CD8-positive, alpha-beta memory T cell (primary cell): ENCODE results near the gene ARL4D. TPM values are rescaled to one million over a fixed set of nuclear protein-coding genes. Genes with fewer than 3 reads are reported as not detected.

ENCODE experiments used
- CTCF ChIA-PET: fragments of 350-600 bp; sonication (Branson Sonifier 250); formaldehyde crosslinking; loops from one replicate; lab custom pipeline; 2021; ENCODE audit warnings: antibody characterized with exemption; lab: Charles Lee
- POLR2A ChIA-PET: fragments of 350-600 bp; sonication (Branson Sonifier 250); formaldehyde crosslinking; loops from one replicate; lab custom pipeline; 2021; ENCODE audit warnings: antibody characterized with exemption; lab: Charles Lee
- DNase-seq, 5 donors: peaks; one replicate each; pipeline versions ENCODE4 v3.0.0 to v3.0.0-alpha.2; 2020 to 2022; ENCODE audit warnings: mixed read lengths in 1 of 5
- H3K27ac ChIP-seq: one replicate; pipeline ENCODE4 v1.7.0; 2013; ENCODE audit warnings: low read depth, mild to moderate bottlenecking, low read length, moderate library complexity
- H3K27me3 ChIP-seq: 2 replicates; pipeline ENCODE4 v1.7.0; 2013; ENCODE audit warnings: low read length, mild to moderate bottlenecking; ENCODE audit not compliant: insufficient read depth, poor library complexity, severe bottlenecking
- H3K36me3 ChIP-seq: 2 replicates; pipeline ENCODE4 v1.7.0; 2013; ENCODE audit warnings: mild to moderate bottlenecking, low read length, moderate library complexity; ENCODE audit not compliant: insufficient read depth
- H3K4me1 ChIP-seq: 2 replicates; pipeline ENCODE4 v1.7.0; 2013; ENCODE audit warnings: mild to moderate bottlenecking, low read length, moderate library complexity; ENCODE audit not compliant: insufficient read depth
- H3K4me3 ChIP-seq: 2 replicates; pipeline ENCODE4 v1.7.0; 2013; ENCODE audit warnings: mild to moderate bottlenecking, low read length
- H3K9me3 ChIP-seq: 2 replicates; pipeline ENCODE4 v1.7.0; 2013; ENCODE audit warnings: mild to moderate bottlenecking, low read length
- H3K27ac Mint-ChIP-seq, 8 donors: one replicate each; pipeline ENCODE4 v1.8.0; 2020 to 2021; ENCODE audit warnings: mixed read lengths in 8 of 8, mild to moderate bottlenecking in 6 of 8, inconsistent platforms in 3 of 8, moderate library complexity in 3 of 8
- H3K27me3 Mint-ChIP-seq, 2 donors: one replicate each; pipeline ENCODE4 v1.8.0; 2020 to 2021; ENCODE audit warnings: mixed read lengths in 2 of 2, mild to moderate bottlenecking in 1 of 2, moderate library complexity in 1 of 2
- H3K36me3 Mint-ChIP-seq, 3 donors: one replicate each; pipeline ENCODE4 v1.8.0; 2020 to 2021; ENCODE audit warnings: mixed read lengths in 3 of 3, inconsistent platforms in 1 of 3, mild to moderate bottlenecking in 1 of 3
- H3K4me1 Mint-ChIP-seq, 3 donors: one replicate each; pipeline ENCODE4 v1.8.0; 2020 to 2021; ENCODE audit warnings: mixed read lengths in 3 of 3, inconsistent platforms in 1 of 3, mild to moderate bottlenecking in 1 of 3
- H3K4me3 Mint-ChIP-seq, 7 donors: one replicate each; pipeline ENCODE4 v1.8.0; 2020 to 2021; ENCODE audit warnings: mixed read lengths in 7 of 7, mild to moderate bottlenecking in 6 of 7, moderate library complexity in 4 of 7, inconsistent platforms in 2 of 7
- H3K9me3 Mint-ChIP-seq, 5 donors: one replicate each; pipeline ENCODE4 v1.8.0; 2020 to 2022; ENCODE audit warnings: mixed read lengths in 5 of 5, mild to moderate bottlenecking in 3 of 5, moderate library complexity in 2 of 5, inconsistent platforms in 1 of 5
- polyA plus RNA-seq: library from polyadenylated mRNA; unstranded; fragments of 300-500 nt; fragmentation: Illumina TruSeq; gene quantifications from one replicate; pipeline ENCODE4 v1.2.3, GENCODE V29; 2021
- total RNA-seq, 2 experiments: library from RNA; stranded (reverse); gene quantifications; one replicate each; pipeline ENCODE4 v1.2.3, GENCODE V29; 2021

Gene ARL4D
- total and polyA plus RNA-seq, 3 experiments from 2014 or later: 1.9 to 2.3 (median 1.9) TPM

- ChIA-PET POLR2A (no interaction called here), CTCF (no interaction called here)
- Mint-ChIP-seq H3K36me3 (peaks cover 3 to 9% (median 4%) of the 10 kb centered on the region in 3 donors), H3K4me3 (no peak overlapping the region), H3K9me3 (peaks cover 0 to 10% (median 7%) of the 10 kb centered on the region in 5 donors), H3K4me1 (peaks cover 5 to 9% (median 9%) of the 10 kb centered on the region in 3 donors), H3K27me3 (no peaks in the 10 kb centered on the region), H3K27ac (no peak overlapping the region)
- H3K4me1 ChIP-seq: no peaks in the 10 kb centered on the region
- no peaks in the 10 kb centered on the region for H3K36me3 ChIP-seq
- H3K27me3 ChIP-seq: no peaks in the 10 kb centered on the region
- no peak for DNase-seq
- no peak overlapping the region for H3K27ac ChIP-seq
- H3K4me3 ChIP-seq: no peak overlapping the region
- peaks cover 6% of the 10 kb centered on the region for H3K9me3 ChIP-seq
Measured at GRCh38 chr17:43381204-43381603, 17.6 kb upstream of the ARL4D start.

GRCh38 chr17:43381621-43382020 lies 17.2 kb upstream of the ARL4D start:
- ChIA-PET CTCF (no interaction called here), POLR2A (no interaction called here)
- Histone ChIP-seq H3K27me3 (no peaks in the 10 kb centered on the region), H3K4me1 (no peaks in the 10 kb centered on the region), H3K9me3 (peaks cover 6% of the 10 kb centered on the region), H3K36me3 (no peaks in the 10 kb centered on the region), H3K4me3 (no peak overlapping the region), H3K27ac (no peak overlapping the region)
- peaks cover 3 to 9% (median 4%) of the 10 kb centered on the region in 3 donors for H3K36me3 Mint-ChIP-seq
- no peak overlapping the region for H3K27ac Mint-ChIP-seq
- DNase-seq: no peak
- no peaks in the 10 kb centered on the region for H3K27me3 Mint-ChIP-seq
- H3K9me3 Mint-ChIP-seq: peaks cover 0 to 10% (median 7%) of the 10 kb centered on the region in 5 donors
- no peak overlapping the region for H3K4me3 Mint-ChIP-seq
- H3K4me1 Mint-ChIP-seq: peaks cover 5 to 11% (median 10%) of the 10 kb centered on the region in 3 donors

DNA sequence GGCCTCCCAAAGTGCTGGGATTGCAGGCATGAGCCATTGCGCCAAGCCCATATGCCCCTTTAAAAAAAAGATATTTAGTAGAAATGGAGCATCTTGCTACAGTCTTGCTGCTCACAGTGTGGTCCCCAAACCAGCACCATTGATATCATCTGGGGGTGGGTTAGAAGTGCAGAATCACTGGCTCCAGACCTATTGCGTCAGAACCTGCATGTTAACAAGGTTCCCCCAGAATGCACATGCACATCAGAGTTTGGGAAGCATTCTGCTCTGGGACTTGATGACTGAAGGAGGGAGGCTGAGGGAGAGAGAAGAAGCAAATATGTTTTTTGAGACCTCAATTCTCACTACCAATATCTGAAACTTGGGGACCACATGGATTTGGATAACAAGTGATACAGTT lies 16.0 kb upstream of the ARL4D start:
- Mint-ChIP-seq H3K4me3 (peak overlapping the region in 1 of 7 donors; percentile 11), H3K27ac (no peak overlapping the region), H3K27me3 (no peaks in the 10 kb centered on the region), H3K9me3 (peaks cover 0 to 10% (median 7%) of the 10 kb centered on the region in 5 donors), H3K36me3 (peaks cover 4 to 9% (median 4%) of the 10 kb centered on the region in 3 donors), H3K4me1 (peaks cover 14 to 19% (median 16%) of the 10 kb centered on the region in 3 donors)
- POLR2A ChIA-PET: no interaction called here
- no peak overlapping the region for H3K27ac ChIP-seq
- DNase-seq: no peak
- peaks cover 10% of the 10 kb centered on the region for H3K4me1 ChIP-seq
- no peaks in the 10 kb centered on the region for H3K27me3 ChIP-seq
- CTCF ChIA-PET: no interaction called here
- peaks cover 6% of the 10 kb centered on the region for H3K9me3 ChIP-seq
- H3K4me3 ChIP-seq: no peak overlapping the region
- H3K36me3 ChIP-seq: no peaks in the 10 kb centered on the region

DNA sequence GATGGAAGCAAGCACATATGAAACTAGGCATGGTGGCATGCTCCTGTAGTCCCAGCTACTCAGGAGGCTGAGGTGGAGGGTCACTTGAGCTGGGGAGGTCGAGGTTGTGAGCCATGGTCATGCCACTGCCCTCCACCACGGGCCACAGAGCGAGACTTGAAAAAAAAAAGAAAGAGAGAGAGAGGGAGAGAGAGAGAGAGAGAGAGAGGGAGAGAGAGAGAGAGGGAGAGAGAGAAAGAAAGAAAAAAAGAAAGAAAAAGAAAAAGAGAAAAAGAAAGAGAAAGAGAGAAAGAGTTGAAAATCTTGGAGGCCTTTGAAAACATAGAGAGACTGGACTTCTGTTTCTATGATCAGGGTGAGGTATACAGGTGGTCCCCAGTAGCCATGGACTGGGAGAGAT lies 15.4 kb upstream of the ARL4D start:
- Mint-ChIP-seq H3K9me3 (peaks cover 0 to 10% (median 7%) of the 10 kb centered on the region in 5 donors), H3K27me3 (no peaks in the 10 kb centered on the region), H3K4me3 (peak overlapping the region in 1 of 7 donors; percentile 11), H3K36me3 (peaks cover 4 to 9% (median 6%) of the 10 kb centered on the region in 3 donors), H3K4me1 (peaks cover 17 to 23% (median 19%) of the 10 kb centered on the region in 3 donors), H3K27ac (peak overlapping the region in 1 of 8 donors; percentile 5)
- POLR2A ChIA-PET: interaction anchor here (2.5 kb wide), 1 partner anchor 23 kb away, joined by 7 read pairs; no protein-coding TSS in a partner anchor
- Histone ChIP-seq H3K4me1 (peaks cover 11% of the 10 kb centered on the region), H3K9me3 (peaks cover 6% of the 10 kb centered on the region), H3K27me3 (no peaks in the 10 kb centered on the region), H3K27ac (no peak overlapping the region), H3K4me3 (no peak overlapping the region), H3K36me3 (no peaks in the 10 kb centered on the region)
- CTCF ChIA-PET: no interaction called here
- DNase-seq: no peak

GRCh38 chr17:43383826-43384475 lies 14.8 kb upstream of the ARL4D start:
- Mint-ChIP-seq H3K27me3 (no peaks in the 10 kb centered on the region), H3K9me3 (peaks cover 0 to 10% (median 4%) of the 10 kb centered on the region in 5 donors), H3K27ac (peak overlapping the region in 2 of 8 donors; percentile 5 to 32), H3K36me3 (peaks cover 4 to 10% (median 9%) of the 10 kb centered on the region in 3 donors), H3K4me3 (peak overlapping the region in 1 of 7 donors; percentile 64), H3K4me1 (peaks cover 19 to 25% (median 19%) of the 10 kb centered on the region in 3 donors)
- H3K27ac ChIP-seq: no peak overlapping the region
- CTCF ChIA-PET: interaction anchor here (2.7 kb wide), 1 partner anchor 100 kb away, joined by 10 read pairs; the partner anchor contains the start of gene DHX8
- no peak for DNase-seq
- H3K36me3 ChIP-seq: no peaks in the 10 kb centered on the region
- no peaks in the 10 kb centered on the region for H3K27me3 ChIP-seq
- peaks cover 11% of the 10 kb centered on the region for H3K4me1 ChIP-seq
- POLR2A ChIA-PET: interaction anchor here (2.0 to 2.5 kb wide), 2 partner anchors 16 to 23 kb away, joined by 7 read pairs; no protein-coding TSS in a partner anchor
- H3K9me3 ChIP-seq: peaks cover 6% of the 10 kb centered on the region
- H3K4me3 ChIP-seq: no peak overlapping the region

DNA sequence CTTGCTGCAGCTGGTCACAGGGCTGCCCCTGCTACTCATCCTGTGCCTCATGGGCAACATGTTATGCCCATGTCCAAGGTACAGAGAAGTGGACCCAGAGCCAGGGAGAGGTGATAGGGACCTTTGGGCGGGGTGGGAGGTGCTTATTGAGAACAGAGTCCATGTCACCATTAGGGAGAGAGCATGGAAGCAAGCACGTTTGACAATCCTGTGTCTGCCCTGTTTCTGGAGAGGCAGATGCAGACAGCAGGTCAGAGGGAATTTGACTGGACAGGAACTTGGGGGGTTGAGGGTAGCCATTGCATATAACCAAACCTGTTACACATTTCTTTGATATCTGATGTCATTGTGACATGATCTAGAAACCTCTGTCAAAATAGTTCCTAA lies 14.3 kb upstream of the ARL4D start:
- no peaks in the 10 kb centered on the region for H3K27me3 ChIP-seq
- ChIA-PET CTCF (interaction anchor here (2.7 kb wide), 1 partner anchor 99 kb away, joined by 10 read pairs; the partner anchor contains the start of gene DHX8), POLR2A (interaction anchor here (2.0 to 2.5 kb wide), 2 partner anchors 17 to 24 kb away, joined by 7 read pairs; no protein-coding TSS in a partner anchor)
- no peaks in the 10 kb centered on the region for H3K36me3 ChIP-seq
- H3K4me1 Mint-ChIP-seq: peaks cover 22 to 30% (median 24%) of the 10 kb centered on the region in 3 donors
- H3K9me3 Mint-ChIP-seq: peaks cover 0 to 10% (median 4%) of the 10 kb centered on the region in 5 donors
- no peak overlapping the region for H3K27ac ChIP-seq
- H3K9me3 ChIP-seq: peaks cover 6% of the 10 kb centered on the region
- peak overlapping the region in 2 of 8 donors; percentile 7 to 32 for H3K27ac Mint-ChIP-seq
- no peak for DNase-seq
- peaks cover 4 to 10% (median 9%) of the 10 kb centered on the region in 3 donors for H3K36me3 Mint-ChIP-seq
- H3K4me1 ChIP-seq: peaks cover 12% of the 10 kb centered on the region
- H3K27me3 Mint-ChIP-seq: no peaks in the 10 kb centered on the region
- H3K4me3 ChIP-seq: no peak overlapping the region
- peak overlapping the region in 1 of 7 donors; percentile 64 for H3K4me3 Mint-ChIP-seq

- ChIA-PET CTCF (interaction anchor here (2.7 kb wide), 1 partner anchor 98 kb away, joined by 10 read pairs; the partner anchor contains the start of gene DHX8), POLR2A (interaction anchor here (0.6 to 2.5 kb wide), 4 partner anchors 16 to 70 kb away, joined by 3 to 7 read pairs (median 6); no protein-coding TSS in a partner anchor)
- no peak for DNase-seq
- Mint-ChIP-seq H3K36me3 (peaks cover 2 to 8% (median 6%) of the 10 kb centered on the region in 3 donors), H3K9me3 (peaks cover 0 to 7% (median 4%) of the 10 kb centered on the region in 5 donors), H3K4me3 (peak overlapping the region in 1 of 7 donors; percentile 59), H3K27me3 (no peaks in the 10 kb centered on the region), H3K27ac (peak overlapping the region in 1 of 8 donors; percentile 9), H3K4me1 (peaks cover 26 to 35% (median 30%) of the 10 kb centered on the region in 3 donors)
- no peaks in the 10 kb centered on the region for H3K27me3 ChIP-seq
- no peak overlapping the region for H3K27ac ChIP-seq
- H3K9me3 ChIP-seq: peaks cover under 1% of the 10 kb centered on the region
- peaks cover 17% of the 10 kb centered on the region for H3K4me1 ChIP-seq
- no peaks in the 10 kb centered on the region for H3K36me3 ChIP-seq
- H3K4me3 ChIP-seq: no peak overlapping the region
Measured at GRCh38 chr17:43385046-43385831, 13.6 kb upstream of the ARL4D start.
